AG08396 (cell line): ENCODE measurements around the gene ZNF280B.
"Not testable (repeated sequence)": the region's sequence is repeated elsewhere in the genome, so short reads cannot be mapped to it uniquely, and the experiment has no call there.

Experiments
- DNase-seq: peaks from one replicate; pipeline ENCODE4 v3.0.0; 2012; ENCODE audit warnings: low spot score, mixed read lengths

The ZNF280B gene

DNA sequence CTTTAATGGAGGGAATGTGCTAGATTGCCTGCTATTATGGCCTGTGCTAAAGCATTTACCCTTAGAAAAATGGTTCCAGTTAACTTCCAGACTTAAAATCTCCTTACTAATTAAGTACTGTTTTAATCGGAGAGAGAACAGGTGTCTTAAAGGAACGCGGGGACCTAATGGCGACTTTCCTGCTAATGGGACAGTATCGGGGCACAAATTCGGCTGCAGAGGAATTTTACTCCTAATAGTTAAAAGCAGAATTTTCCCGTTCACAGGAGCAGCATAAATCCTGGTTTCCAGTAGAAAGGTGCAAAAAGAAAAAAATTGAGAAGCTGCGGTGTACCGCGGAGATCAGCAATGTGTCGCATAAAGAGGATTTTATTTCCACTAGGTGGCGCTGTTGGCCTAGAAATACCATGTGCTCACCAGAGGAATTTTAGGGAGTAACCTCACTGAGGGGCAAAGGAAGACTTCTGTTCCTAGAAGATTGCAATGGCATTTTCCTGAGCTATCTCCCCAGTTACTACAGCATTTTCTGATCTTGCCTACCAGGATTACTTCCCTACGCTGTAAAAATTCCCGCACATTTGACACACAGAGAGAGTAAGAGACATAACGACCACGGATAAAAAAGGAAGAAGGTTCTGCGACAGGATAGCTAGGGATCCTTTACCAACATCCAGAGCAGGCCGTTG, 44.5 kb downstream of the ZNF280B start:
- DNase-seq, result peak; percentile 57

DNA sequence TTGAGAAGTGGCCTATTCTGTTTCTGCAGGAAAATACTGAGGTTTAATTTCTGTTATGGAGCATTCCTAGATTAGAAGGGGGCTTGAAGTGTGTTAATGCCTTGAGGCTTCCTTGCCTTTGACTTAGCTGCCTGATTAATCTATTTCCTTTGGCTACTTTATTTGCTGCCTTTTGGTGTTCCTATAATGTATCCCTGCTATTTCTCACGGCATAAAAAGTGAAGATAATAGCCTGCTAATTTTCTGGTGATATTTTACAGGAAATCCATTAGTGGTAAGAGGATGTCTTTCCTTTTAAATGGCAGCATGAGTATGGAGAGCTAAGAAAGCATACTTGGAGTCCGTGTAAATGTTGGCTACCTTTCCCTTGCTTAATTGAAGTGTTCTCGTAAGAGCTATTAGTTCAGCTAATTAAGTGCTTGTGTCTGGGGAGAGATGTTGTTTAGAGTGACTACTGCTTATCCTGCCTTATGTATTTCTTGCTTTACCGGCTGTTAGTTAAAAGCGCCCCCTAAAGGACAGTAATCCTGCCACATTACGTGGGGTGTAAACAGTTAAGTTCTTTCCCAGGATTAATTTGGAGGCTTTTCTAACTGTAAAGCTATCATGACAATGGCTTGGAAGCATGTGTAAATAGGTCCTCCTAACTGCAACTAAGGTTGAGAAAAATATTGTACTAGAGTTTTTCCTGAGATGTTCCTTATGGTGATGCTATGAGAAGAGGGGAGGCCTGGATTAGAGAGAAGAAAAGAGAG, 45.6 kb downstream of the ZNF280B start:
- no peak for DNase-seq

DNA sequence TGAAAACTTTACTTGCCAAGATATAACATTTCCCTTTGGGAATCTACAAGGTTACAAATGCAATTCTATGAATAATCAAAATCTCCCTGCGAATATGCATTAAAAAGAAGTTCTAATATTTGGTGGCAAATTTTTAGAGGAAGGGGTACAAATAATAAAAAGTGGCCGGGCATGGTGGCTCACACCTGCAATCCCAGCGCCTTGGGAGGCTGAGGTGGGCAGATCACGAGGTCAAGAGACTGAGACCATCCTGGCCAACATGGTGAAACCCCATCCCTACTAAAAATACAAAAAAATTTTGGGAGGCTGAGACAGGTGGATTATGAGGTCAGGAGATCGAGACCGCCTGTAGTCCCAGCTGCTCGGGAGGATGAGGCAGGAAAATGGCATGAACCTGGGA, 47.0 kb downstream of the ZNF280B start:
- no peak for DNase-seq

DNA sequence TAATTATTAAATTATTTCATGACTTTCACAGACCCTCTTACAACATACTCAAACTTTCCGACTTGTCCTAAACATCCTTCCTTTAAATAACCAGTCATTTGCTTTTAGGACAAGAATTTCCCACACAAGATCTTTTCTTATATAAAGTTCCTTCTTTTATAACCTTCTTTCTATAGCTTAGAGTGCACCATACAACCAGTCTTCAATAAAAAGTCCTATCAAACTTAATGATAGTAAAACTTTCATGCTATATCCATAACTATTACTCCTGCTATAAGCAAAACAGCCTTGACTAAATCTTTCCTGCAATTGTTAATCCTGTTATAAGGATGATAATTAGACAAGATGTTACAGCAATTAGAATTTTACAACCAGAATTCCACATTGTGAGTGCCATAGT, 47.4 kb downstream of the ZNF280B start:
- no peak for DNase-seq

DNA sequence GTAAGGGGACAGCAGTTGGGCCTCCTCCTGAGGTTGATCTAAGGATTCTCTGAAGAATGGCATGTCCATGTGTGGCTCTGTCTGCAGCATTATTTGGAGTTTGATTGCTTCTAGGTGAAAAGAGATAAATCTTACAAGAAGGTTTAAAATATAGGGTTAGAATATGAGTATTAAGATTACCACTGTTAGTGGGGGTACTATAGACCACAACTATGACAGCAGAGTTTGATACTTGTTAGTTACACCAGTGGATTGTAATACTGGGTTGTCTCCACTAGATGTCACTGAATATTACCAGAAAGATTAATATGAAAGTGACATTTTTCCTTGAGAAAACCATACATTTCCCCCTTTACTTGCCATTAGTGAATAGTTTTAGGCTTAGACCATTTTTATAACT, 47.9 kb downstream of the ZNF280B start:
- no peak for DNase-seq

DNA sequence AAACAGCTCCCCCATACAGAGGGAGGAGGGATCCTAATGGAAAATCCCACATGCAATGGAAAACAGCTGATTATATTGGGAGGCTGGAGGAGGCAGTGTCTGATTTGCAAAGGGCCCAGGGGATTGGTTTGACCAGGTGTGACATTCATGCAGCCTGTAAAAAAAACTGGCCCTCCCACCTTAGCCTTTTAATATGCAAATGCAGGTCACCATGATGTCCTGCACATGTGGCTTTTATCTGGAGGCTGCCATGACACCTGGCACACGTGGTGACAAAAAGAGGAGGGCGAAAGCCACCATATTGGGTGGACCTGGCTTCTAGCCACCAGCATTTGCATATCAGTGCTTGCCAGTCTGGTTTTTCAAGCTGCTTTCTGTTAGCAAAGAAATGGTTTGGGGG, 48.5 kb downstream of the ZNF280B start:
- DNase-seq, result no peak

DNA sequence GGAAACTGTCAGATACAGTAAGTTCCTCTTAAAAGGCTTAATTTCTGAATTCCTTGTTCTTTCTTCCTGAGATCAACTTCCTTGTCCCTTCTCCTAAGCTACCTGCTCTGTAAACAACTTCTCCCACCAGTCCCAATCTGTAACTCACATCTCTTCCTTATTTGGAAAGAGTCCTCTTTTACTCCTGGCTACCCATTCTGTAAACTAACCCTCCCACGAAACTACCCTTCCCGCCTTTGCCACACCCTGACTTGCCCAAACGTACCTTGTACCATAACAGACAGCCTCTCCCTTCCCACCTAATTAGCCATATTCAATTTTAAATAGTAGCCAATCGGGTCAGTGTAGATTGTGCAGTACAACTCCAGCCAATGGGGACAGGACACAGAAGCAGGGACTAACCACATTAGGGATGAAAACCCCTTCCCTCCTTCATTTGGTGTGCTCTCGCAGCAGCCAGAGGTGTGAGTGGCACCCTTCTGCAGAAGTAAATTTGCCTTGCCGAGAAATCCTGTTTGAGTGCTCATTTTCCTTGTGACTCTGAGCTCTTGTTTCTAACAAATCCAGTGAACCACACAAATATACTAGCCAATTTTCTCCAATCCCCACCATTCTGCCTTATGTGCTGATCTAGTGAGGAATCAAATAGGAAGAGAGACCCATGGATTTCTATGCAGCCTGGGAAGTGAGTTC, 49.5 kb downstream of the ZNF280B start:
- no peak for DNase-seq

DNA sequence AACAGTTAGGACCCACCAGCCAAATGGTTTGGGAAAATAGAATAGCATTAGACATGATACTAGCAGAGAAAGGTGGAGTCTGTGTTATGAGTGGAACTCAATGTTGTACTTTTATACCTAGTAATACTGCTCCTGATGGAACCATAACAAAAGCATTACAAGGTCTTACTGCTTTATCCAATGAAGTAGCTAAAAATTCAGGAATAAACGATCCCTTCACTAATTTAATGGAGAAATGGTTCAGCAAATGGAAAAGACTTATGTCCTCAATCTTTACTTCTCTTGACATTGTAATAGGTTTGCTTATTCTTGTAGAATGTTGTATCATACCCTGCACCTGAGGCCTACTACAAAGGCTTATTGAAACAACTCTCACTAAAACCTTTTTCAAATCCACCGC, 50.2 kb downstream of the ZNF280B start:
- DNase-seq, result no peak

DNA sequence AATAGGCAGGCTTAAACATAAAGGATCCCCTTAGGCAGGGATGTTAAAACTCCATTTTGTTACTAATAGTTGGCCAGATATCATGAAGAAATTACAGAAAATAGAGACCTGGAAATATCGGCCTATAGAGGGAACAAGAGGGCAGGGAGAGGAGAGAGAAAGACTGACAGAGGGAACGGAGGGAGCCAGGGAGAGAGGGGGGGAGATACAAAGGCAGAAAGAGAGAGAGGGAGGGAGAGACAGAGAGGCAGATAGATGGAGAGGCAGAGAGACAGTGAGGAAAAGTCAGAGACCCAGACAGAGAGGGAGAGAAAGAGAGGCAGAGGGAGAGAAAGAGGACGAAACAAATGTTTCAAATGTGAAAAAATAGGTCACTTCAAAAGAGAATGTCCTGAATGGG, 53.5 kb downstream of the ZNF280B start:
- no peak for DNase-seq

DNA sequence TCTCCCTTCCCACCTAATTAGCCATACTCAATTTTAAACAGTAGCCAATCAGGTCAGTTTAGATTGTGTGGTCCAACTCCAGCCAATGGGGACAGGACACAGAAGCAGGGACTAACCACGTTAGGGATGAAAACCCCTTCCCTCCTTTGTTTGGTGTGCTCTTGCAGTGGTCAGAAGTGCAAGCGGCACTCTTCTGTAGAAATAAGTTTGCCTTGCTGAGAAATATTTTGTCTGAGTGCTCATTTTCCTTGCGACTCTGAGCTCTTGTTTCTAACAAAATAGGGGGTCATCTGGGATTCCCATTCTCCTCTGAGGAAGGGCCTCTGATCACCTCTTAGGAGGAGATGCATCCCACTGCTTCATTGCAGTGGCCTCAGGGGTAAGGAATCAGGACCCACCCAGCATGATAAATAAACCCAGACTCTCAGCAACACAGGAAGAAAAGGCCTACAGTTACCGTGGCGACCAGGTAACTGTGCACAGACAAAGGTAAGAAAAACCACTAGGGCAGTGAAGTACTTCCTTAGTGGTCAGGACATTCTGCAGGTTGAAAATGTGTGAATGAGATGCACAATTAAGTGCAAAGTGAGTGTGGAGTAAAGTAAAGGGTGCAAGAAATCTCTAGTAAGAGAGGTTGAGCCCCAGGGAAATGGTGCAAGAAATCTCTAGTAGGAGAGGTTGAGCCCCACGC, 55.4 kb downstream of the ZNF280B start:
- DNase-seq, result no peak

DNA sequence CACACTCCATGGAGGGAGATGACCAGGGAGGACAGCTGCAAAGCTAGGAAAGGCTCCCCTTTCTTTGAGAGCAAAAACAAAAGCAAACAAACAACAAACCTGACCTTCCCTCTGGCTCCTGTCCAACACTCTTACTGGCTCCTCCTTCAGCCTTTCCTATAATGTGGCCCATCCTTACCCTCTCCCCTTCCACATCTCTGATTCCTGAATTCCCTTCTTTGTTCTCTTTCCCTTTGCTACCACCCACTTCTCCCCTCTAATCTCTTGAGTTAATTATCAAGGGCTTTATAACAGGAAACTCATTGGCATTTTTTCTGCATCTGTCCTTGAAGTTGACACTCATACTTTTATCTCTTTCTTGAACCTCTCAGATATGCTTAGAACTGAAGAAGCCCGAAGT, 56.3 kb downstream of the ZNF280B start:
- DNase-seq, result no peak

DNA sequence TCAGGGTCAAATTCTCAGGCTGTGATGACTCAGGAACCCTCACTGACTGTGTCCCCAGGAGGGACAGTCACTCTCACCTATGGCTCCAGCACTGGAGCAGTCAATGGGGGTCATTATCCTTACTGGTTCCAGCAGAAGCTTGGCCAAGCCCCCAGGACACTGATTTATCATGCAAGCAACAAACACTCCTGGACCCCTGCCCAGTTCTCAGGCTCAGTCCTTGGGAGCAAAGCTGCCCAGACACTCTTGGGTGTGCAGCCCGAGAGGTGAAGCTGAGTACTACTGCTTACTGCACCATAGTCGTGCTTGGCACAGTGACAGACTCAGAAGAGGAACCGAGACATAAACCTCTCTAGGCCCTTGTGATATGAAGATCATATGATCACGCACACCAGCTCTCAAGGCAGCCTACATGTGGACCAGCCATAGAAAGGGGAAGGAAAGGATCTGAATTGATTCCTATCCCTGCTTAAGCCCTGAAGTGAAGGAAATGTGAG, 58.2 kb downstream of the ZNF280B start:
- no peak for DNase-seq

DNA sequence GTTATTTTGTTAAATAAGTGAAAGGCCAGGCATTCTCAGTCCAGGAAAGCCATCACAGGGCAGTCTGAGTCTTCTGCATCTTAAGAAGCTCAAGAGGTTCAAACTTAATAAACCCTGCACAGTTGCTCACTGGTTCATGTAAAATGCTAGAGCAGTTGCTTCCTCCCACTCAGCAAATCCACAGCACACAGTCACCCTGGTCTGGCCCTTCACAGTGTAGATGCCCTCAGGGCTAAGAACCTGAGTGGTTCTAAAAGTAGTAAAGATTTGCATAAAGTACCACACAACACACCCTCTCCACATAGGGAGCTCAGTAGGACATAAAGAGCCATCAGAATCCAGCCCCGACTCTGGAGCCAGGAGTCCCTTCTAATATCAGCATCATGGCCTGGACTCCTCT, 58.7 kb downstream of the ZNF280B start:
- no peak for DNase-seq

DNA sequence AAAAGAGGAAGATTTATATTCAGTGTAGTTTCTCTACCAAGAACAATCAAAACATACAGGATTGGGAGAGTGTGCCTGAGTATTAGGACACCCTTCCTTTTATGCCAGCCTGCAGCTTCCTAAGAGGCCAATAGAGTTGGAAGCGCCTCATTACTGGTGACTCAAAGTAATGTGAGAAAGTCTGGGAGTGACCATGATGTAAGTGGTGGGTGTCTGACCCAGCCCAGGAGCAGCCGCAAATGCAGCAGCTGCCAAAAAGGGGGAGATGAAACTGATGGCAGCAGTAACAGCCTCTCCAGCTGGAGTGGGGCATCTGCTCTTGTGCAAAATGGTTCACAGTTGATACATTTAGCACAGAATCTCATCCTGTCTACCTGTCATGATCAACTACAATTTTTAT, 62.0 kb downstream of the ZNF280B start:
- DNase-seq, result no peak

DNA sequence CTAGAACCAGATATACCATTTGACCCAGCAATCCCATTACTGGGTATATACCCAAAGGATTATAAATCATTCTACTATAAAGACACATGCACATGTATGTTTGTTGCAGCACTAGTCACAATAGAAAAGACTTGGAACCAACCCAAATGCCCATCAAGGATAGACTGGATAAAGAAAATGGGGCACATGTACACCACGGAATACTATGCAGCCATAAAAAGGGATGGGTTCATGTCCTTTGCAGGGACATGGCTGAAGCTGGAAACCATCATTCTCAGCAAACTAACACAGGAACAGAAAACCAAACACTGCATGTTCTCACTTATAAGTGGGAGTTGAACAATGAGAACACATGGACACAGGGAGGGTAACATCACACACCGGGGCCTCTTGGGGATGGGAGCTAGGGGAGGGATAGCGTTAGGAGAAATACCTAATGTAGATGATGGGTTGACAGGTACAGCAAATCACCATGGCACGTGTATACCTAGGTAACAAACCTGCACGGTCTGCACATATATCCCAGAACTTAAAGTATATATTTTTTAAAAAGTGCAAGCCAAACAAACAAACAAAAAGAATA, 64.4 kb downstream of the ZNF280B start:
- not testable (repeated sequence) for DNase-seq

DNA sequence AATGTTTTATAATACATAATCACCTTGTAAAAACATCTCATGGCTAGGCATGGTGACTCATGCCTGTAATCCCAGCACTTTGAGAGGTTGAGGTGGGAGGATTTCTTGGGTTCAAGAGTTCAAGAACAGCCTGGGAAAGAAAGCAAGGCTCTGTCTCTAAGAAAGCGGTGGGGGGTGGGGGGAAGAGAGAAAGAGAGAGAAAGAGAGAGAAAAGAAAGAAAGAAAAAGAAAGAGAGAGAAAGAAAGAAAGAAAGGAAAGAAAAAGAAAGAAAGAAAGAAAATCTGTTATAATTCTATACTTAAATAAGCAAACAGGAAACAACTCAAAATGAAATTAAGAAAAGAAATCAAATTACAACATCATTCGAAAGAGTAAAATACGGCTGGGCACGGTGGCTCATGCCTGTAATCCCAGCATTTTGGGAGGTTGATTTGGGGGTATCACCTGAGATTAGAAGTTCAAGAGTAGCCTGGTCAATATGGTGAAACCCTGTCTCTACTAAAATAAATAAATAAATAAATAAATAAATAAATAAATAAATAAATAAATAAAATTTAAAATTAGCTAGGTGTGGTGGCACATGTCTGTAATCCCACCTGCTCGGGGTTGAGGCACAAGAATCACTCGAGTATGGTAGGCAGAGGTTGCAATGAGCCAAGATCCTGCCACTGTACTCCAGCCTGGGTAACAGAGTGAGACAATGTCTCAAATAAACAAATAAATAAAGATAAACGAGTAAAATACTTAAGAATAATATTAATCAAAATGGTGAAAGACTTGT, 65.4 kb downstream of the ZNF280B start:
- DNase-seq, result no peak

DNA sequence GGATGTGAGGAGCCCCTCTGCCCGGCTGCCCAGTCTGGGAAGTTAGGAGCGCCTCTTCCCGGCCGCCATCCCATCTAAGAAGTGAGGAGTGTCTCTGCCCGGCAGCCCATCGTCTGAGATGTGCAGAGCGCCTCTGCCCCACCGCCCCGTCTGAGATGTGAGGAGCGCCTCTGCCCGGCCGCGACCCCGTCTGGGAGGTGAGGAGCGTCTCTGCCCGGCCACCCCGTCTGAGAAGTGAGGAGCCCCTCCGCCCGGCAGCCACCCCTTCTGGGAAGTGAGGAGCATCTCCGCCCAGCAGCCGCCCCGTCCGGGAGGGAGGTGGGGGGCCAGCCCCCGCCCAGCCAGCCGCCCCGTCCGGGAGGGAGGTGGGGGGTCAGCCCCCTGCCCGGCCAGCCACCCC, 66.9 kb downstream of the ZNF280B start:
- DNase-seq, result not testable (repeated sequence)

DNA sequence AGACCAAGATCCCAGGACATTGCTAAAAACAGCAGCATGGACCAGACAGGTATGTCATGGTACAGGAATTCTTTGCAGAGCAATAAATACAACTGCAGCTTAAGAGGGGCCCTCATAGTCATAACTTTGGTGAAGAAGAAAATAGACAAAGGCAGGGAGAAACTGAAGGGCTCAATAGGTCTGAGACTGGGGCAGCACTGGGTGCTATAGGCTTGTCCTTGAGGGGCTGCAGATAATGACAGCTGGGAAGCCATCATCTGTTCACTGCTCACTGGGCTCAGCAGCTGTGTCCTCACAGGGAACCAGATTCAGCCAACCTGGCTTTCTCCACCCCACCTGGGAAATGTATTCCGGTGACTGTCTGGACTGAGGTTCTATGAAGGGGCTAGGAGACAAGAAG, 68.4 kb downstream of the ZNF280B start:
- no peak for DNase-seq
